Fibroblast of pulmonary artery (primary cell): ENCODE measurements around the gene LTB4R.

Source experiments
- DNase-seq: peaks from one replicate; pipeline ENCODE4 v3.0.0-alpha.2; 2010; ENCODE audit warnings: low read depth
- H3K4me3 ChIP-seq: replicated peaks from 2 replicates; pipeline ENCODE4 v1.5.1; 2011; ENCODE audit warnings: low read depth, mild to moderate bottlenecking, control low read depth, low read length, moderate library complexity
- TF ChIP-seq, protein P1 (sequence below): IDR thresholded peaks from 2 replicates; pipeline ENCODE4 v1.5.1; 2011; ENCODE audit warnings: mild to moderate bottlenecking, control low read depth, low read length, inconsistent platforms; ENCODE audit errors: missing control alignments

Gene LTB4R

DNA sequence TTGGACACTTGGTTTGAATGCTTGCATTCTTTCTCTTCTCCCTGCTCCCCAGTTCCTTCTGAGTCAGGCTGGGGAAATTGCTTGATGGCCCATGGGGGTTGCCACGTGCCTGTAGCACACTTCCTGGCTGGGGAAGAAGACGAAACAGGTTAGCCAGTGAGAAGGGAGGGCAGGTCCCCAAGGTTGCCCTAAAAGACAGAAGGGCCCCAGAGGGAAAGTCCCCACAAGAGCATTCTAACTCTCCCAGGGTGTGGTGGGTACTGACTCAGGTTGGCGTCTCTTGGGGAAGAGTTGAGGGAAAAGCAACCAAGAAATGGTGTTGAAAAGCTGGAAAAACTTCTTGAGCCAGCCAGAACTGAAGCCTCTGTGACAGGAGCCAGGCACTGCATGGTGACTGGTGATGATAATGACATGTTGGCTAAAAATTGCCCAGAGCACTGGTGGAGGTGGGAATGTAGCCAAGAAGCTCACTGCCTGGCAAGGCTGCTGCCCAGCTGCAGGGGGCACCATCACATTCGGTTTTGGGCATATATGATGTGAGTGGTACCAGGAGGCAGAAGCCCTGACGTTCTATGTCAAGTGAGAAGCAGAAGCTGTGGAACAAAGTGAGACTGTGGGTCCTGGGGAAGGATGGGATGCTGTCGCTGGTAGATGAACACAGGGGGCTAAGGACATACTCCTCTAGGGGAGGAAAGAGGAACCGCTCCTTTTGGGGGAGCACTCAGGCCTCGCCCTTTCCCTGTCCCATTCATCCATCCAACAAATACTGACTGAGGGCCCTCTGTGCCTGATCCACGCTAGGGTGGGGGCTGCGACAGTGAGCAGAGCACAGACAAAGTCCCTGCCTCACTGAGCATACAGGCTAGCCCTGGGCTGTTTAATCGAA lies 31.8 kb upstream of the LTB4R start:
- no peak overlapping the region for H3K4me3 ChIP-seq
- DNase-seq, result no peak
- TF ChIP-seq, protein P1, sequence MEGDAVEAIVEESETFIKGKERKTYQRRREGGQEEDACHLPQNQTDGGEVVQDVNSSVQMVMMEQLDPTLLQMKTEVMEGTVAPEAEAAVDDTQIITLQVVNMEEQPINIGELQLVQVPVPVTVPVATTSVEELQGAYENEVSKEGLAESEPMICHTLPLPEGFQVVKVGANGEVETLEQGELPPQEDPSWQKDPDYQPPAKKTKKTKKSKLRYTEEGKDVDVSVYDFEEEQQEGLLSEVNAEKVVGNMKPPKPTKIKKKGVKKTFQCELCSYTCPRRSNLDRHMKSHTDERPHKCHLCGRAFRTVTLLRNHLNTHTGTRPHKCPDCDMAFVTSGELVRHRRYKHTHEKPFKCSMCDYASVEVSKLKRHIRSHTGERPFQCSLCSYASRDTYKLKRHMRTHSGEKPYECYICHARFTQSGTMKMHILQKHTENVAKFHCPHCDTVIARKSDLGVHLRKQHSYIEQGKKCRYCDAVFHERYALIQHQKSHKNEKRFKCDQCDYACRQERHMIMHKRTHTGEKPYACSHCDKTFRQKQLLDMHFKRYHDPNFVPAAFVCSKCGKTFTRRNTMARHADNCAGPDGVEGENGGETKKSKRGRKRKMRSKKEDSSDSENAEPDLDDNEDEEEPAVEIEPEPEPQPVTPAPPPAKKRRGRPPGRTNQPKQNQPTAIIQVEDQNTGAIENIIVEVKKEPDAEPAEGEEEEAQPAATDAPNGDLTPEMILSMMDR, result no peak

DNA sequence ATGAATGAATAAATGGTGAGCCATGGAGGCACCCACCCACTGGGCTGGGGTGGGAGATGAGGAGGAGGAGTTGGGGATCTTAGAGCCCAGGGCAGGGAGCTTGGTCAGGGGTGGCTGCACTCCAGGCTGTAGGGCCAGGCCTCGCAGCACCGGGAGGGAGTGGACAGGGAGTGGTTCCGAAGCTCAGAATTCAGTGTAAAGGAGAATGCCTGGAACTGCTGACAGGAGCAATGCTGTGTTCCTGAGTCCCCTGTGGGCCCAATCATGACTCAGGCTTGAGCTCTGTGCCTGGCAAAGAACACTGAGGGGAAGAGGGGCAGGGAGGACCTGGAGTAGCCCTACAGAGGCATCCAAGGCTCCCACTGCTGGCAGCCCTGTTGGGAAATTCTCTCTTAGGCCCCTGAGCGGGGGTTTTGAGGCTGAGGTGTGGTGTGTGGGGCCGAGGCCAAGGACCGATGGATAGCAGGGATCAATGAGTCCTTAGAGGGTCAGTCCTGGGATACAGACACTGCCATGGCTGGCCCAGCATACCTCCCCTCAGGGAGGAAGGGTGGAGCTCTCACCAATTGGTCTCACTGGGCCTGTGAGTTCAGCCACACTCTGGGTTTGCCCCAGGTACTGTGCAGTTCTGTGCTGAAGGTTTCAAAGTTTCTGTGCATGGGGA lies 30.4 kb upstream of the LTB4R start:
- TF ChIP-seq, protein P1, result no peak
- peak; percentile 24 for DNase-seq
- no peak overlapping the region for H3K4me3 ChIP-seq

DNA sequence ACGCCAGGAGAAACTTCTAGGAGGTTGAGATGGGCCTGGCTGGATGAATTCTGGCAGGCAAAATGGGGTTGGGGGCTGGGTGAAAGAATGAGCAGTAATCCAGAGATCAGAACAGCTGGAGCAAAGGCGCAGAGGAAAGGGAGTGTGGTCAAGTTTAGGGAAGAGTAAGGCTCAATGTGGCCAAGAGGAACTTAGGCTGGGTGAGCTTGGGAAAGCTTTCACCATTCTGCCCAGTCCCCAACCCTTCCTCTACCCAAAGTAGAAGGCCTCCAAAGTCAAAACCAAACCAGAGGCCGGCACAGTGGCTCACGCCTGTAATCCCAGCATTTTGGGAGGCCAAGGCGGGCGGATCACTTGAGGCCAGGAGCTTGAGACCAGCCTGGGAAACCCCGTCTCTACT lies 29.7 kb upstream of the LTB4R start:
- no peak overlapping the region for H3K4me3 ChIP-seq
- DNase-seq, result no peak

DNA sequence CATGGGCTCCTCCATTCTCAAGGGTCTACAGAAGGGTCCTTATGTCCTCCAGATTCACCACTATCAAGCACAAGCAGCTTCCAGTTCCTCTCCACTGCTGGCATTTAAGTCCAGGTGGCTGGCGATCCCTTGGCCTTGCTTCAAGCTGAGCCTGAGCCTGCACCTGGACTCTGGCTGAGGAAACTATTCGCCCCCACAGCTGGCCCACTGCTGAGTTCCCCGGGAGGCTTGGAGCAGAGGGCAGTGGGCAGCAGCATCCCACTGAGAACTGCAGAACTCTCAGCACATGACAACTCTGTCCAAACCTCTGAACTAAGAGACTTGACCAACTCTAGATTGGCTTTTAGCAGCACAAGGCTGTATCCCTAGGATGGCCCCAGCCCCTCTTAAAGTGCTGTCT lies 28.6 kb upstream of the LTB4R start:
- H3K4me3 ChIP-seq, result no peak overlapping the region
- no peak for DNase-seq
- TF ChIP-seq, protein P1, result no peak

More for the DNA sequence above, 29.7 kb upstream of the LTB4R start:
- TF ChIP-seq, protein P1, result no peak

DNA sequence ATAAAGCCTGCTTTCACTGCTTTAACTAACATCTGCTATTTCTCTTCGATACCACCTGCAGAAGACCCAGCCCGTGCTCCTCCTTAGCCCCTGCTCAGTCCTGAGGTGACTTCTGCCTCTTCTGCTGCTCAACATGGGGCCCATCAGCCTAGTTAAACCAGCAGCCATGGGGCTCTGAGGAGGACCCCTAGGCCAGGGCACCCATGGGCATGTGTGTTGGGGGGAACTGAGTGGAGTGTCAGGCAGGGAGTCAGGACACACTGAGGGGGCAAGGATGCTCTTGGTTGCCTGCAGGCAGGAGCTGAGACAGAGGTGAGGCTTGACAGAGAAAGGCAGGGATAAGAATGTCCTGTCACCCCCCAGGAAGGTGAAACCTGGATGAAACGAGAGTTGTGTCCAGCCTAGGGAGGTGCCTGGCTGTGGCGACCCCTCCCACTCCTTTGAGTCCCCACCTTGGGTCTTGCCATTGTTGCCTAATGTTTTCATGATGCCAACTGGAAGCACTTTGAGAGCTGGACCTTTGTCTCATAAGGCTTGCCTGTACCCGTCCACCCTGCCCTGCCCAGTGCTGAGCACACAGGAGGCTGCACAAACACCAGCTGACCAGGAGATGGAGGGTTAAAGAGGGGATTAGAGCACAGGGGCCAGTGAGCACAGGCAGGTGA lies 27.4 kb upstream of the LTB4R start:
- no peak for DNase-seq
- TF ChIP-seq, protein P1, result no peak
- no peak overlapping the region for H3K4me3 ChIP-seq

DNA sequence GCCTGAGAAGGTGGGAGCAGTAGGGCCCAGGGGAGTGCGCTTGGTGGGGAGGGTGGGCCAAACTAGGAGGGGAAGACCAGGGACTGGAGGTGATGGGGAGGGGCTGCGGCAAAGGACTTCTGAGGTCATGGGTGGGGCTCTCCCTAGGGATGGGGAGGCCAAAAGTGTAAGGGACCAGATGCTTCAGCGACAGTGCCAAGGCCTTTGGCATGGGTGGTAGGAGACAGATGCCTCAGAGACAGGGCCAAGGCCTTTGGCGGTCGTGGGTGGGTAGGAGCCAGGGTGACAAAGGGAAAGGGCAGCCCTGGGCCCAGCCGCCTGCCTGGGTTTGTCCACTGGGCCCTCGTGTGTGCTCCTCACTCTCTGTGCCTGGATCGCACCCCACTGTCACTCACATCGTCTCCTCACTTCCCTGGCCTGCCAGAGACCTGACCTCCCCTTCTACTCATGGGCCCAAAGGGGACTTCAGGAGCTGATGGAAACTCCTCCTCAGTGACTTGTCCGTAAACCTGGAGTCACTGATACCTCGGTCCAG lies 26.7 kb upstream of the LTB4R start:
- TF ChIP-seq, protein P1, result no peak
- no peak for DNase-seq
- H3K4me3 ChIP-seq, result no peak overlapping the region
